ELR (cell line): Measurements from ENCODE around the gene MYL4.
"Not testable (repeated sequence)": the region's sequence is repeated elsewhere in the genome, so short reads cannot be mapped to it uniquely, and the experiment has no call there.

Experiments
- DNase-seq: peaks from one replicate; pipeline ENCODE4 v3.0.0-alpha.2; 2015; ENCODE audit warnings: low read depth

MYL4 gene

DNA sequence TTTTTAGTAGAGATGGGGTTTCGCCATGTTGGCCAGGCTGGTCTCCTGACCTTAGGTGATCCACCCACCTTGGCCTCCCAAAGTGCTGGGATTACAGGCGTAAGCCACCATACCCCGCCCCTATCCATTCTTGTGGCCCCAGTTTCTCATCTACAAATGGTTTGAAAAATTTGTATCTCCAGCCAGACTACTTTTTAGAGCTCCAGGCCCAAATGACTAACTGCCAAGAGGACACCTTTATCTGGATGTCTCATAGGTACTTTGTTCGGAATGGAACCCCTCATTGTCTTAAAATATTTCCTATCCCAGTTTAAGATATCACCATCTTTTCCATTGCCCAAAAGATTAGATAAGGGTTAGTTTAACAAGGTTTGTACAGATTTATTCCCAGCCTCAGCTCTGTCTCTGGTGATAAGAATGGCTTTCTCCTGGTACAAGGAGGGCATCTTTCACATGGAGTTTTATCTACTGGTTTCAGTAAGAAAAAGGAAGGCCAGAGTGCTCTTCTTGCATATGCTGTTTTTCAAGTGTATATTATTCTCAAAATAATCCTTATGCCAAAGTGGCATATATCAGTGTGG lies 15.1 kb upstream of the MYL4 start:
- DNase-seq, result no peak

GRCh38 chr17:47197821-47198220 lies 11.3 kb upstream of the MYL4 start:
- DNase-seq, result no peak

GRCh38 chr17:47199627-47200324 lies 9.4 kb upstream of the MYL4 start:
- no peak for DNase-seq

- DNase-seq, result no peak
These were observed 8.9 kb upstream of the MYL4 start for GRCh38 chr17:47200325-47200664.

- no peak for DNase-seq
These were observed 8.0 kb upstream of the MYL4 start for GRCh38 chr17:47201166-47201565.

DNA sequence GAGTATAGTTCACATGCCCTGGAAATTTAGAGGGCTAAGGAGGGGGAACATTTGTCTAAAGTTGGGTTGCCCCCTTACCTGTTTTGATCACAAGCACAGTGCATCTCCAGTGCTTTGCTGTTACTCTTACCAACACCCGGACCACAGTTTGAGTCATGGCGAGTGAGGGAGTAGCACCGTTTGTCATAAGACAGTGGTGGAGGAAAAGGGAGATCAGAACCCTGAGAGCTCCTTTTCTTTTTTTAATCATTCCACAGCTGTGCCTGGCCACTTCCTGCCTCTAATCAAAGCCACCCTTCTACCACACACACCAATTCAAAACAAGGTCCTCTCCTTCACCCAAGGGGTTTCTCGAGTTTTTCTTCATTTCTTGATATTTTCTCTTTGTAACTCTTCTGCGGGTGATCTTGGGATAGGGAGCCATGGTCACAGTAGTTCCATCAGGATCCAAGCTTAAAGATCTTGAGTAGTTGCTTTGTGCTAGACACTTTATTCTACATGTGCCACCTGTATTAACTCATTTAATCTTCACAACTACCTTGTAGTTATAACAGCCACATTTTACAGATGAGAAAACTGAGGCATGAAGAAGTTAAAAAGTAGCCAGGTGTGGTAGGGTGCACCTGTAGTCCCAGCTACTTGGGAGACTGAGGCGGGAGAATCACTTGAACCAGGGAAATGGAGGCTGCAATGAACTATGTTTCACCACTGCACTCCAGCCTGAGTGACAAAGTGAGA lies 5.0 kb upstream of the MYL4 start:
- peak; percentile 63 for DNase-seq

DNA sequence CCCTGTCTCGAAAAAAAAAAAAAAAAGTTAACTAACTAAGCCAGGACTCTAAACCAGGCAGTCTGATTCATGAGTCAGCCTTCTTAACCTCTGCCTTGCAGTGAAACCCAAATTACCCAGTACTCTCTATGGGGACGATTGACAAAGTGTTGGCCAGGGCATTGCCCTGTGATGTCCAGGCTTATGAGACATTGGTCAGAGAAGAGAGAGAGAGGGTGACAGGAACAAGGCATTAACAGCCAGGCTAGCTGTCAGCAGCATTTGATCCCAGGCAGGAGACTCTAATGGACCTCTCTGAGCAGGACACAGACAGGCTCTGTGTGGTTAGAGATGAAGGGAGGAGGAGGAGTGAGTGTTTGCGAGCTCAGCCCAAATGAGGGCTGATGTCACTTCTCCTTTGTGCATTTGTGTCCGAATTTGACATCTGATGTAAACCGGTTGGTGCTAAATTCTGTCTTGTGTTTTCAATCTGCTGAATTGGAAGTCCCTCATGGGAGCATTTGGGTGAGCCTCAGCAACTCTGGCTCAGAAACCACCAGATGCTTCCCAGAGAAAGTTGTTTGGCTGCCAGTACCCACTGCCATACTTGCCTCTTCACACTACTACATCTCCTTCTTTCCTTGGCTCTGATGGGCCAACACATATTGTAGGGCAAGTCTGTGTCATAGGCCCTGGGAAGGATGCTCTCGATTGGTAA lies 4.3 kb upstream of the MYL4 start:
- peak; percentile 42 for DNase-seq

GRCh38 chr17:47205419-47205963 lies 3.7 kb upstream of the MYL4 start:
- DNase-seq, result peak; percentile 35

- no peak for DNase-seq
These were observed 1.7 kb upstream of the MYL4 start for GRCh38 chr17:47207143-47208067.

- DNase-seq, result no peak
These were observed 351 bp downstream of the MYL4 start for GRCh38 chr17:47209499-47209898.

GRCh38 chr17:47210105-47210504 lies 957 bp downstream of the MYL4 start:
- DNase-seq, result no peak

DNA sequence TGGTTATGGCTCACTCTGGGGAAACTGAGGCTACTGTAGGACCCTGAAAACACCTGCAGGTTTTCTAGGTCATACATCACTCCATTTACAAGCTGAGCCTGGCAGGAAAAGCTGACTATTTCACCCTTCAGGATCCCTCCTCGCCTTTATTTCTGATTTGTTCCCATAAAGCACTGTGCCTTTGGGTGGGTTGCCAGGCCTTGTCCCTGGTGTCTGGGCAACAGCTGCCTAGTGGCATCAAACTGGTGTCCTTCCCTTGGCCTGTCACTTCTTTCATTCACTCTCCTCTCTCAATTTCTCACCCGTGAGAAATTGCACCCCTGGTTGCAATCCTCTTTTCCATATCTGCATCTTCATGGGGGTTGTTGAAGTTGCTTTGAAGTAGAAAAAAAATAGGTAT lies 1.6 kb downstream of the MYL4 start:
- no peak for DNase-seq

DNA sequence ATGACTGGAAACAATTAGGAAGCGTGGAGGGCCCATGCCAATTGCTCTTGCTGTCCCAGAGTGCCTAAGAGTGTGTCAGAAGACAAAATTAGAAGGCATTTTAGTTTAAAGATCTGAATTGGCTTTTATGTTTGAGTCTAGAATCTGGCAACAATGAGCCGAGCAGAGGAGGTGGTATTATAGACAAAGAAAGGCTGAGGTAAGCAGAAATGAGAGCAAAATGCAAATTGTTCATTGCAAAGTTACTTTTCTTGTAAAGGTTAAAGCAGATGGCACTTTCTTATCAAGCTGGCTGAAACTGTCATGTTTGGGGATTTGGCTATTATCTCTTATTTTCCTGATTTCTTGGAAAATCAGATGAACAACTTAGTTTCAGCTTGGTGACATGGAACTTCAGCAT lies 3.3 kb downstream of the MYL4 start:
- DNase-seq, result no peak

- no peak for DNase-seq
These were observed 4.4 kb downstream of the MYL4 start for GRCh38 chr17:47213540-47213939.

- no peak for DNase-seq
These were observed 5.8 kb downstream of the MYL4 start for GRCh38 chr17:47214931-47215330.

DNA sequence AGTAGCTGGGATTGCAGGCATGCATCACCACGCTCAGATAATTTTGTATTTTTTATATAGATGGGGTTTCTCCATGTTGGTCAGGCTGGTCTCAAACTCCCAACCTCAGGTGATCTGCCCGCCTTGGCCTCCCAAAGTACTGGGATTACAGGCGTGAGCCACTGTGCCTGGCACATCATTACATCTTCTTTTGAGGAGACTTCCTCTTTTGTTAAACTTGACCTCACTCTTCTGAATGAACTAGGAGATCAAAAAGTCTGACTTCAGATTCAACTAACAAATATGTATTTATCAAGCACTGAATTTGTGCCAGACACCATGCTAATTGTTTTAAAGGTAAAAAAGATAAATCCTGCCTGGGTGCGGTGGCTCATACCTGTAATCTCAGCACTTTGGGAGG lies 7.7 kb downstream of the MYL4 start:
- DNase-seq, result not testable (repeated sequence)

DNA sequence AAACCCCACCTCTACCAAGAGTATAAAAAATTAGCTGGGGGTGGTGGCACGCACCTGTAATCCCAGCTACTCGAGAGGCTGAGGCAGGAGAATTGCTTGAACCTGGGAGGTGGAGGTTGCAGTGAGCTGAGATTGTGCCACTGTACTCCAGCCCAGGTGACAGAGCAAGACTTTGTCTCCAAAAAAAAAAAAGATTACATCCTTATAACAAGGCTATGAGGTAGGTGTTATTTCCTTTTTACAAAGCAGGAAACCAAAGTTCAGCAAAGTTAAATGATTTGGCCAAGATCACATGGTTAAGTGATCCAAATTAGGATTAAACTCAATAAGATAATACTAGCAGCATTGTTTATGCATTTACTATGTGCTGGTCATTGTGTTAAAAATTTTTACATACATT lies 8.1 kb downstream of the MYL4 start:
- DNase-seq, result not testable (repeated sequence)

- DNase-seq, result no peak
These were observed 9.8 kb downstream of the MYL4 start for GRCh38 chr17:47218896-47219430.

DNA sequence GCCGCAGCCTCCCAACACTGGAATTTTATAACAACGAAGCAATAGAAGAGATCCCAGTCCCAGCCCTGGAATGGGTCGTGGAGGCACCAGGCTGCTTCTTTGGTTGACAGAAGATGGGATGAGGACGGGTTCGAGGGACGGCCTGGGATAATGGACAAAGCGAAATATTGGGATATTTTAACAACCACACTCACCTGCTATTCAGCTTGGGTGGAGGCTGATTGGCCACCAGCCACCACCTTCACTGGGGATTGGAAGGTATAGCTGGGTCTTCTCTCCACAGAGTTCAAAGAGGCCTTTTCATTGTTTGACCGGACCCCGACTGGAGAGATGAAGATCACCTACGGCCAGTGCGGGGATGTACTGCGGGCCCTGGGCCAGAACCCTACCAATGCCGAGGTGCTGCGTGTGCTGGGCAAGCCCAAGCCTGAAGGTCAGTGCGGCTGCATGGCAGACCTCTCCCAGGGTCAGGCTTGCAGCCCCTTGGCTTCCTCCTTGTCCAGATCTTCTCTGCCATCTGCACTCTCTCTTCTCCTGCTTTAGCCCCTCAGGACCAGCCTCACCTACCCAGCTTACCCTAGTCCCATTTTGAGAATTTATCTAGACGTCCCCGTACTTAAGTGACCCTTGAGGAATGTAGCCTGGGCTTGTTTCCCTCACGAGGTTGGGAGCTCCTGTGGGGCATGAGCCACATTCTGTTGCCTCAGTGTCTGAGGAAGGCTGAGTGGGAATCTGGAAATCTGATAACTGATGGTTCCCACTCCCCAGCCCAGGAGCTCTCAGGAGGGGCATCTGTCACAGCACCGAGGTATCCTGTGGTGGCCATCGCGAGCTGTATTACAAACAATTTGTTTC lies 10.7 kb downstream of the MYL4 start:
- DNase-seq, result no peak

DNA sequence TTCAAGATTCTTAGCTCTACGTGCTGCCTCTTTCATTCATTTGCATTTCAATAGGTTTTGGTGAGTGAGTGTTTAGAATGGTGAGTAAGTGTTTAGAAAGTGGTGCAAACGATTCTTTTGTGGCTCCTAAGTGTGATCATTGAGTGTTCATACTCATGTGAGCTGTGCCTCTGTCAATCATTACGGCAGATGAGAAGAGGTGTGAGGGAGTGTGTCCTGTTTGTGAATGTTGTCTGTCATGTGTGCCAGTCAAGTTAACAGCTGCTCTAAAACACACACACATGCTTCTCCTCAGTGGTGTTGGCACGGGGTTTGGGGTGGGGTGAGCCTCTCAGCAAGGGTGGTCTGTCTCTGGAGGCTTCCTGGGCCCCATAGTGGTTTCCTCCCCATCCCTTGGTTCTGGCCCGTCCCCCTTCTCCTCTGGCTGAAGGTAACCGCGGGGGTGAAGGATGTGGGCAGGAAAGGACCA lies 11.4 kb downstream of the MYL4 start:
- DNase-seq, result no peak
